SK-N-MC (cell line): ENCODE measurements around the gene KRTAP9-1.
A peak's percentile ranks its signal among the peaks of the same experiment; 100 is the strongest.
"Not testable (repeated sequence)": the region's sequence is repeated elsewhere in the genome, so short reads cannot be mapped to it uniquely, and the experiment has no call there.

ENCODE experiments used
- DNase-seq: peaks from one replicate; pipeline ENCODE4 v3.0.0-alpha.2; 2011; ENCODE audit warnings: low read depth, low spot score
- H3K27ac ChIP-seq: fragments of 200-600 bp; sonication (generic); 2 replicates; pipeline ENCODE4 v1.5.1; 2016; ENCODE audit warnings: mixed run types
- H3K36me3 ChIP-seq: fragments of 200-600 bp; sonication (generic); 2 replicates; pipeline ENCODE4 v1.6.1; 2017; ENCODE audit warnings: antibody characterized with exemption, low read length, mixed read lengths; ENCODE audit not compliant: insufficient read depth
- H3K4me3 ChIP-seq: fragments of 200-600 bp; sonication (generic); 2 replicates; pipeline ENCODE4 v1.5.1; 2016
- H3K9ac ChIP-seq: fragments of 200-600 bp; sonication (generic); 2 replicates; pipeline ENCODE4 v1.8.0; 2017; ENCODE audit warnings: mixed run types, mixed read lengths; ENCODE audit not compliant: insufficient read length
- H3K9me3 ChIP-seq: fragments of 200-600 bp; sonication (generic); 2 replicates; pipeline ENCODE4 v1.6.1; 2017; ENCODE audit warnings: low read depth, mild to moderate bottlenecking, antibody characterized with exemption, low read length, moderate library complexity, mixed read lengths
- EZH2 ChIP-seq: fragments of 200-600 bp; sonication (generic); IDR thresholded peaks from one replicate; pipeline ENCODE4 v1.6.1; 2017; ENCODE audit warnings: antibody characterized with exemption
- FOXP2 ChIP-seq: optimal IDR thresholded peaks from 2 replicates; pipeline ENCODE3; 2011; ENCODE audit warnings: mild to moderate bottlenecking, moderate library complexity; ENCODE audit not compliant: insufficient read depth; ENCODE audit errors: extremely low read length, control extremely low read depth
- POLR2AphosphoS5 ChIP-seq: IDR thresholded peaks from 2 replicates; pipeline ENCODE4 v1.6.1; 2012; ENCODE audit warnings: mild to moderate bottlenecking, low read depth, low read length, borderline replicate concordance

Gene KRTAP9-1

DNA sequence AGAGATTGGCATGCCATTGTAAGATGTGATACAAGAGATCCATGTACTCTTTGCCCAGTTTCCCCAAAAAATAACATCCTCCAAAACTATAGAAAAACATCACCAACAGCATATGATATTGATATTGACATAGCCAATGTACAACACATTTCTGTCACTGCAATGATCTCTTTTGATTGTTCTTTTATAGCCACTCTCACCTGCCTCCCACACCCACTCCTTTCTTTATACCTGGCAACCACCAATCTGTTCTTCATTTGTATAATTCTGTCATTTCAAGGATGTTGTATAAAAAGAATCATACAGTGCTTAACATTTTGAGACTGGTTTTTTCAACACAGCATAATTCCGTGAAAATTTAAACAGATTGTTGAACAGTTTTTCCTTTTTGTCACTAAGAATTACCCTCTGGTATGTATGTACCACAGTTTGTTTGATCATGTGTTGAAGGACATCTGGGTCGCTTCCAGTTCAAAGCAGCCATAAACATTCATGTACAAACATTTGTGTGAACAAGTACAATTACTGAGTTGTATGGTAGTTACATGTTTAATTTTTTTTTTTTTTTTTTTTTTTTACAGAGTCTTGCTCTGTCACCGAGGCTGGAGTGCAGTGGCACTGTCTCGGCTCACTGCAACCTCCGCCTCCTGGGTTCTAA lies 9.9 kb downstream of the KRTAP9-1 start:
- no peak overlapping the region for H3K9ac ChIP-seq
- no peaks in the 10 kb centered on the region for H3K9me3 ChIP-seq
- no peak for TF ChIP-seq POLR2AphosphoS5
- no peak for TF ChIP-seq EZH2
- TF ChIP-seq FOXP2: no peak
- DNase-seq: no peak
- H3K4me3 ChIP-seq: no peak overlapping the region
- H3K27ac ChIP-seq: no peak overlapping the region
- no peaks in the 10 kb centered on the region for H3K36me3 ChIP-seq

GRCh38 chr17:41211845-41212466 lies 22.3 kb downstream of the KRTAP9-1 start:
- Histone ChIP-seq H3K4me3 (no peak overlapping the region), H3K9me3 (no peaks in the 10 kb centered on the region), H3K9ac (no peak overlapping the region), H3K36me3 (no peaks in the 10 kb centered on the region), H3K27ac (no peak overlapping the region)
- no peak for TF ChIP-seq FOXP2
- DNase-seq: no peak

DNA sequence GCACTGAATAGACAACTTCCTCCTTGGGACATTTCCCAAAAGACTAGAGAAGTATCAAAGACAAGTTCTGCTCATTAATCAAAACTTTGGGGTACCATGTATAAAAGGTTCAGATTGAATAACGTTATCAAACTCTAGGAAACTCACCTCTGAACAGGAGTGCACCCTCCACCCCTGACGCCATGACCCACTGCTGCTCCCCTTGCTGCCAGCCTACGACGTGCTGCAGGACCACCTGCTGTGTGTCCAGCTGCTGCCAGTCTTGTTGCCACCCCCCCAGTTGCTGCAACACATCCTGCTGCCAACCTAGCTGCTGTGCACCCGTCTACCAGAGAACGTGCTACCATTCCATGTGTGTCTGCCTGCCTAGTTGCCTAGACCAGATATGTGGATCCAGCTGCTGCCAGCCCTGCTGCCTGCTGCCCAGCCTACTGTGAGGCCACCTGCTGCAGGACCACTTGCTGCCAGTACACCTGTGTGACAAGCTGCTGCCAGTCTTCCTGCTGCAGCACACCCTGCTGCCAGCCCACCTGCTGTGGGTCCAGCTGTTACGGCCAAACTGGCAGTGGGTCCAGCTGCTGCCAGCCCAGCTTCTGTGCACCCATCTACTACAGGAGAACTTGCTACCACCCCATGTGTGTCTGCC lies 23.0 kb downstream of the KRTAP9-1 start:
- no peak for DNase-seq
- TF ChIP-seq EZH2 (no peak), FOXP2 (no peak), POLR2AphosphoS5 (no peak)
- Histone ChIP-seq H3K4me3 (no peak overlapping the region), H3K9ac (no peak overlapping the region), H3K27ac (no peak overlapping the region), H3K9me3 (no peaks in the 10 kb centered on the region), H3K36me3 (no peaks in the 10 kb centered on the region)

GRCh38 chr17:41215681-41216080 lies 26.0 kb downstream of the KRTAP9-1 start:
- Histone ChIP-seq H3K36me3 (no peaks in the 10 kb centered on the region), H3K27ac (no peak overlapping the region), H3K9me3 (no peaks in the 10 kb centered on the region), H3K4me3 (no peak overlapping the region), H3K9ac (no peak overlapping the region)
- TF ChIP-seq FOXP2: no peak
- no peak for DNase-seq

DNA sequence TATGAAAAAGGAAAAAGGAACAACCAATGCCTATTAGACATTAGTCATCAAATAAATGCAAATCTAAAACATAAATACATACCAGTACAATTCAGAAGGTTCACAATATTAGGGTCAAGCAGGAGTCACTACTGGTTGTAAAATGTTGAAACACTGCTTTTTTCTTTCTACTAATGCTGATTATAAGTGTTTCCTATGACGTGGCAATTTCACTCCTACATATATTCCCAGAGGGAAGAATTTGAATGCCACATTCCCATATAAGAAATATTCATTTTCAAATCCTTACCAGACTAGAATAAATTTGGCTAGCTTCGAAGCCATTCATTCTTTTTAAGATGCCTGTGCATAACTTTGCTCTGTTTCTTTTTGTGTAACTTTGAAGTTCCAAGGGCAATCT lies 34.1 kb downstream of the KRTAP9-1 start:
- TF ChIP-seq FOXP2: no peak
- no peak for TF ChIP-seq POLR2AphosphoS5
- TF ChIP-seq EZH2: no peak
- Histone ChIP-seq H3K9ac (no peak overlapping the region), H3K9me3 (no peaks in the 10 kb centered on the region), H3K36me3 (no peaks in the 10 kb centered on the region), H3K27ac (peak overlapping the region; percentile 63), H3K4me3 (no peak overlapping the region)
- peak; percentile 39 for DNase-seq

DNA sequence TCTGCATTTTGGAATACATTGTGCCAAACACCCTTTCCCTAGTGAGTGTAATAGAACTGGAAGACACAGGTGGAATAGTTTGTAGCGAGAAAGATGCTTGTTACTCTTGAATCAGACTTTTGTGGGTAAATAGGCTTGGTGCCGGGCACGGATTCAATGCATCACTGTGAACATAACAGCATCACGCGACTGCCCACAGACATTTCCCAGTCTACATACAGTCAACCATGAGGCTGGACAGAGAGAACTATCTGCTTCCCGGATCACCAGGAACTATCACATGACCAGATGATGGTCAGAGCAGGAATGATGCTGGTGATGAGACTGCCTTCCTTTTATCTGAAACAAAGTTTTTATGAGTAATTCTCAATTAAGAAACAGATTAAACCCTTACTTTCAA lies 36.4 kb downstream of the KRTAP9-1 start:
- no peaks in the 10 kb centered on the region for H3K36me3 ChIP-seq
- H3K4me3 ChIP-seq: no peak overlapping the region
- H3K9ac ChIP-seq: no peak overlapping the region
- H3K9me3 ChIP-seq: no peaks in the 10 kb centered on the region
- no peak for DNase-seq
- no peak overlapping the region for H3K27ac ChIP-seq
- no peak for TF ChIP-seq POLR2AphosphoS5
- no peak for TF ChIP-seq EZH2
- no peak for TF ChIP-seq FOXP2

DNA sequence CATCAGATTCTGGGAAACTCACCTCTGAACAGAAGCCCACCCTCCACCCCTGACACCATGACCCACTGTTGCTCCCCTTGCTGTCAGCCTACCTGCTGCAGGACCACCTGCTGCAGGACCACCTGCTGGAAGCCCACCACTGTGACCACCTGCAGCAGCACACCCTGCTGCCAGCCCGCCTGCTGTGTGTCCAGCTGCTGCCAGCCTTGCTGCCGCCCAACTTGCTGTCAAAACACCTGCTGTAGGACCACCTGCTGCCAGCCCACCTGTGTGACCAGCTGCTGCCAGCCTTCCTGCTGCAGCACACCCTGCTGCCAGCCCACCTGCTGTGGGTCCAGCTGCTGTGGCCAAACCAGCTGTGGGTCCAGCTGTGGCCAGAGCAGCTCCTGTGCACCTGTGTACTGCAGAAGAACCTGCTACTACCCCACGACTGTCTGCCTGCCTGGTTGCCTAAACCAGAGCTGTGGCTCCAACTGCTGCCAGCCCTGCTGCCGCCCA lies 37.0 kb downstream of the KRTAP9-1 start, which contains the start of gene KRTAP9-2:
KRTAP9-2 (plus strand) TSS at position 51 of the 498 bp plus-strand sequence; CDS start at position 58, 7 bp downstream.
- H3K9ac ChIP-seq, H3K36me3 ChIP-seq, H3K9me3 ChIP-seq, DNase-seq: not testable (repeated sequence)
- Histone ChIP-seq H3K27ac (0 out of 2 replicates have a peak within 1 kb of the TSS, but pooled peaks have one; percentile 19), H3K4me3 (peak within 1 kb of the TSS; percentile 19)

- H3K9me3 ChIP-seq: no peaks in the 10 kb centered on the region
- DNase-seq: no peak
- no peak overlapping the region for H3K4me3 ChIP-seq
- TF ChIP-seq EZH2 (no peak), POLR2AphosphoS5 (no peak), FOXP2 (no peak)
- no peaks in the 10 kb centered on the region for H3K36me3 ChIP-seq
- H3K9ac ChIP-seq: no peak overlapping the region
- H3K27ac ChIP-seq: no peak overlapping the region
Measured at GRCh38 chr17:41230094-41230493, 40.4 kb downstream of the KRTAP9-1 start.

- TF ChIP-seq POLR2AphosphoS5 (no peak), EZH2 (no peak), FOXP2 (no peak)
- no peaks in the 10 kb centered on the region for H3K9me3 ChIP-seq
- no peak overlapping the region for H3K4me3 ChIP-seq
- DNase-seq: no peak
- H3K36me3 ChIP-seq: no peaks in the 10 kb centered on the region
- H3K27ac ChIP-seq: no peak overlapping the region
- no peak overlapping the region for H3K9ac ChIP-seq
Measured at GRCh38 chr17:41231731-41232130, 42.0 kb downstream of the KRTAP9-1 start.

DNA sequence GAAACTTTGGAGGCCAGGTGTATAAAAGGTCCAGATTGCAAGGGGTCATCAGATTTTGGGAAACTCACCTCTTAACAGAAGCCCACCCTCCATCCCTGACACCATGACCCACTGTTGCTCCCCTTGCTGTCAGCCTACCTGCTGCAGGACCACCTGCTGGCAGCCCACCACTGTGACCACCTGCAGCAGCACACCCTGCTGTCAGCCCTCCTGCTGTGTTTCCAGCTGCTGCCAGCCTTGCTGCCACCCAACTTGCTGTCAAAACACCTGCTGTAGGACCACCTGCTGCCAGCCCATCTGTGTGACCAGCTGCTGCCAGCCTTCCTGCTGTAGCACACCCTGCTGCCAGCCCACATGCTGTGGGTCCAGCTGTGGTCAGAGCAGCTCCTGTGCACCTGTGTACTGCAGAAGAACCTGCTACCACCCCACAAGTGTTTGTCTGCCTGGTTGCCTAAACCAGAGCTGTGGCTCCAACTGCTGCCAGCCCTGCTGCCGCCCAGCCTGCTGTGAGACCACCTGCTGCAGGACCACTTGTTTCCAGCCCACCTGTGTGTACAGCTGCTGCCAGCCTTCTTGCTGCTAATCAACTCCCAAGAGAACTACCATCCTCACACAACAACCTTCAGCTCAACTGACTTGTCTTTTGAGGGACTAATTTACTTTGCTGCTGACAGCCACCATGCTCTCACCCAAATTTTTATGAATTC lies 42.9 kb downstream of the KRTAP9-1 start, which contains the start of gene KRTAP9-3:
KRTAP9-3 (plus strand) TSS at position 51 of the 707 bp plus-strand sequence; CDS start at position 104, 53 bp downstream.
- H3K9me3 ChIP-seq, H3K9ac ChIP-seq, H3K4me3 ChIP-seq, DNase-seq, H3K27ac ChIP-seq, H3K36me3 ChIP-seq: not testable (repeated sequence)

GRCh38 chr17:41237116-41237515 lies 47.4 kb downstream of the KRTAP9-1 start:
- not testable (repeated sequence) for H3K27ac ChIP-seq, H3K36me3 ChIP-seq, DNase-seq, H3K4me3 ChIP-seq, H3K9ac ChIP-seq, H3K9me3 ChIP-seq

DNA sequence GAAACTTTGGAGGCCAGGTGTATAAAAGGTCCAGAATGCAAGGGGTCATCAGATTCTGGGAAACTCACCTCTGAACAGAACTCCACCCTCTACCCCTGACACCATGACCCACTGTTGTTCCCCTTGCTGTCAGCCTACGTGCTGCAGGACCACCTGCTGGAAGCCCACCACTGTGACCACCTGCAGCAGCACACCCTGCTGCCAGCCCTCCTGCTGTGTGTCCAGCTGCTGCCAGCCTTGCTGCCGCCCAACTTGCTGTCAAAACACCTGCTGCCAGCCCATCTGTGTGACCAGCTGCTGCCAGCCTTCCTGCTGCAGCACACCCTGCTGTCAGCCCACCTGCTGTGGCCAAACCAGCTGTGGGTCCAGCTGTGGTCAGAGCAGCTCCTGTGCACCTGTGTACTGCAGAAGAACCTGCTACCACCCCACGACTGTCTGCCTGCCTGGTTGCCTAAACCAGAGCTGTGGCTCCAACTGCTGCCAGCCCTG lies 48.3 kb downstream of the KRTAP9-1 start, which contains the start of gene KRTAP9-8:
KRTAP9-8 (plus strand) TSS at position 51 of the 489 bp plus-strand sequence; CDS start at position 104, 53 bp downstream.
- not testable (repeated sequence) for H3K36me3 ChIP-seq, H3K9me3 ChIP-seq, H3K9ac ChIP-seq, H3K27ac ChIP-seq, H3K4me3 ChIP-seq, DNase-seq
